Ramos (cell line): ENCODE measurements around the gene ATP5F1C.
"Not testable (repeated sequence)": the region's sequence is repeated elsewhere in the genome, so short reads cannot be mapped to it uniquely, and the experiment has no call there.

Experiments
- in situ Hi-C: fragments of 300-500 bp; cut with MboI; formaldehyde crosslinking; loops from one replicate; pipeline ENCODE4 v1.14.3; 2022; ENCODE audit warnings: low sequenced_read_pairs; ENCODE audit not compliant: unreplicated experiment

The ATP5F1C gene

DNA sequence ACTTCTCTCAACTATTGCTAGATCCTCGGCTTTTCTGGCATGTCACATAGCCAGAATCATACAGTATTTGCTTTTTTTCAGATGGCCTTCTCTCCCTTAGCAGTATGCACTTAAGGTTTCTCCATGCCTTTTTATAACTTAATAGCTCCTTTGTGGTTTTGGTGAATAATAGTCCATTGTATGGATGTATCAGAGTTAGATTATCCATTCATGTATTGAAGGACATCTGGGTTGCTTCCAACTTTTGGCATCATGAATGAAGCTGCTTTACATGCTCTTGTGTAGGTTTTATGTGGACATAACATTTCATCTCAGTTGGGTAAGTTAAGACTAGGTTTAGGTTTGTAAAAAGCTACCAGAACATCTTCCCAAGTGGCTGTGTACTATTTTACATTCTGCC lies 4.6 kb downstream of the ATP5F1C start:
- in situ Hi-C loops, result no loop called here

- in situ Hi-C loops, result no loop called here
Observed at GRCh38 chr10:7794251-7795026, 6.5 kb downstream of the ATP5F1C start.

DNA sequence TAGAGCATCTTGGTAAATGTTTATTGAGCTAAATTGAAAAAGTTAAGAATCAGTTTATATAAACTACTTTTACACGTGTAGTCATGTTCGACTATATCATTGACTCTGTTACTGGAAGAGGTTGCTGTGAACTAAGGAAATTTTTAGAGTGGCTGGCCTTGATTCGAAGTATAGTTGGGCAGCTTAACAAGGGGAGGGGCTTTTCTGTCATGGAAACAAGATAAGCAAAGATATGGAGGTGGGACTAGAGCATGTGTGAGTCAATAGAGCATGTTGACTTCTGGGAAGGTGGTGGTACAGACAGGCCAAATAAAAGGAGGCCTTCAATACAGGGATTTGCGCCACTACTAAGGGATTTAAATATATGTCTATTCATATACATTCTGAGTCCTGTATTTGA lies 7.6 kb downstream of the ATP5F1C start:
- in situ Hi-C loops, result no loop called here

- in situ Hi-C loops, result no loop called here
Observed at GRCh38 chr10:7797582-7797981, 9.6 kb downstream of the ATP5F1C start.

DNA sequence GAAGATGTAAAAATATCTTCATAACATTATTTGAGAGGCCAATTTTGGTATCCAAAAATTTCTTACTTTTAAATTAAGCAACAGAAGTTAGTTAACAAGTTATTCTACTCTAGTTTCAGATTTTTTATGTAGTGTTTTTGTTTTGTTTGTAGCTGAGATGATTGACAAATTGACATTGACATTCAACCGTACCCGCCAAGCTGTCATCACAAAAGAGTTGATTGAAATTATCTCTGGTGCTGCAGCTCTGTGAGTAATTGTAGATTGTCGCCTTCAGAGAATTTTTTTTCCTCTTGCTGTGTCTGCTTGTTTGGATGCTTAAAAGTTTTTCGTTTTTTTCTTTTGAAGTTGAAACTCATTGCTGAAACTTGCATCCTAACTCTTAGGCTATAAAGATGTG lies 14.6 kb downstream of the ATP5F1C start:
- in situ Hi-C loops, result no loop called here

GRCh38 chr10:7804216-7804615 lies 16.2 kb downstream of the ATP5F1C start:
- in situ Hi-C loops, result no loop called here

DNA sequence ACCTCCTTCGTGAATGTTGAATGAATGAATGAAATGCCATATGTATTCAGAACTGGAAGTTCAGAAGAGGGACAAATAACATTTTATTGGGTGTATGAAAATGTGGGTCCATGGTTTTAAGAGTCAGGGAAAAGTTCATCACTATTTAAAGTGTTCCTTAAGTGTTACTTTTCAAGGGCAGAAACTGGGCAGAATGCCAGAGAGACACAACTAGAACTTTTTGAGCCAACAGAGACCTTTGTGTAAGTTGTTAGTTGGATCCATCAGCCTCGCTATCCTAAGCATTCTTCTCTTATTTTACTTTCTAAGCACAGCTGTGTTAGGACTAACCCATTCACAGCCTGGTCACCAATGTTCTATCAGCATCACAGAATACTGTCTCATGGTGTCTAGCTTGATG lies 16.8 kb downstream of the ATP5F1C start:
- in situ Hi-C loops, result no loop called here

GRCh38 chr10:7808686-7809267 lies 20.8 kb downstream of the ATP5F1C start:
- in situ Hi-C loops, result no loop called here

GRCh38 chr10:7810443-7810842 lies 22.5 kb downstream of the ATP5F1C start:
- in situ Hi-C loops, result no loop called here

- in situ Hi-C loops, result no loop called here
Observed at GRCh38 chr10:7811000-7811399, 23.0 kb downstream of the ATP5F1C start.

DNA sequence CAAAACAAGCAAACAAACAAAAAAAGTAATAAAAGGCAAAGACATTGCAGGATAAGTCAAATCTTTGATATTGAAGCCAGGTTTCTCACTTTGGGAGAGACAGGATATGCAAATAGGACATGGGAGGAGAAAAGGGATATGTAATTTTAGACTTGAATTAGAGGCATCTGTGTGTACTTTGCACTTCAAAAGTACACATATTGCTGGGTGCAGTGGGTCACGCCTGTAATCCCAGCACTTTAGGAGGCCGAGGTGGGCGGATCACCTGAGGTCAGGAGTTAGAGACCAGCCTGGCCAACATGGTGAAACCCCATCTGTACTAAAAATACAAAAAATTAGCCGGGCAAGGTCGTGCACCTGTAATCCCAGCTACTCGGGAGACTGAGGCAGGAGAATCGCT lies 23.8 kb downstream of the ATP5F1C start:
- in situ Hi-C loops, result not testable (repeated sequence)

DNA sequence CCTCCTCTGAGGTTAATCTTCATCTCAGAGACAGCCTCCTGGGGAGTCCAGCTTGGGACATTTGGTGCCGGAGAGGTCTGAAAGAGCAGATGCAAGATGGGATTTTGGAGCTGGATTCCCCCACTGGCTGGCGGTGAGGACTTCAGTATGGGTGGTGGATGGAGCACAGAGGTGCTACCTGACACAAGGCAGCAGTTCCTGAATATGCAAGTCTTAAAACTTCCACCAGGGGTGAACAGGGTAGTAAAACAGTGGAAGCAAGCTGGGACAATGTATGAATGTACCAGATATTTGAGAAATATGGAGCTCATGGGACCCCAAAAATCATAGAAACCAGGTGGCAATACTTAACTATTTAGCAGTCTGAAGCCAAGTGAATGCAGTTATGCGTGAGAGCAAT lies 25.5 kb downstream of the ATP5F1C start:
- in situ Hi-C loops, result no loop called here

DNA sequence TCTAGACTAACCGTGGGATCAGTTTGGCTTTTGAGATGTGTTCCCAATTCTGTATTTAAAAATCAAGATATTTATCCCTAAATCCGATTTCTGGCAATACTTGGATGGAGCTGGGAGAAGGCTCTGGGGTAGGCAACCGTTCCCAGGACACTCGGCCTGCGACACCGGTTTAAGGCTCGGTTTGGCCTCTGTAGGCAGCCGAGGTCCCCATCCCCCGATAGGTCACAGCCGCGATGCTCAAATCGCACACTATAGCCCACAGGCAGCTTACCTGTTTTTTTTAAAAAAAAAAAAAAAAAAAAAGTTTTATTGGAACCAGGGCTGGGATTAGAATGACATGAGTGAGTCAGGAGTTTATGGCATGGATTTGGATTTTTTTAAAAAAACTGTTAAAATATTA lies 29.6 kb downstream of the ATP5F1C start:
- in situ Hi-C loops, result no loop called here

GRCh38 chr10:7817984-7818294 lies 30.0 kb downstream of the ATP5F1C start:
- in situ Hi-C loops, result no loop called here

DNA sequence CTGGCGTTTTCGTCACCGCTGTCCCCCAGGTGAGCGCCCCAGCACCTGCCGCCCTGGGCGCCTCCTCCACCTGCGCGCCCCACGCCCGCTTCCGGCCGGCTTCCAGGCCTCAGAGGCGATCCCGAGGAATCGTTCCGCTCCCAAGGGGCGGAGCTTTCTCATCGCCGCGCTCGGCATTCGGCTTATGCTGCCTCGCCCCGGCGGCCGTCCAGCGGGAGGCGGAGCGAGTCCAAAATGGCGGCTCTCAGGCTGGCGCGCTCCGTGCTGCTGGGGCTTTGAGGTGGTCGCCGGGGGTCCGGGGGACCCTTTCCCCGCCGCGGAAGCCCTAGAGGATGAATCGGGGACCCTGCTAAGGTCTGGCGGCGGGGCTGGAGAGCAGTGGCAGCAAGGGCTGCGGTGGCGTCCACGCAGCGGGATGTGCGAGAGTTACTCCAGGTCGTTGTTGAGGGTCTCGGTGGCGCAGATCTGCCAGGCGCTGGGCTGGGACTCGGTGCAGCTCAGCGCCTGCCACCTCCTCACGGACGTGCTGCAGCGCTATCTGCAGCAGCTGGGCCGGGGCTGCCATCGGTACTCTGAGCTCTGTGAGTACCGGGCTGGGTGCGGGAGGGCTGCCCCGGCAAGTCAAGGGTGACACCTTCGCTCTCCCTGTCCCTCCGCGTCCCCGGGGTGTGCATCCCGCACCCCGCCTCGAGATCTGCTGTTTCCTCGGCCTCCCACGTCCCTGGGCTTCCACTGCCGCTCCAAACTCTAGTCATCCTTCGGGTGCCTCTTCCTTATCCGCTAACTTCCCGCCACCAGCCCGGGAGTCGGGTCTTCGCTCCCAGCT lies 30.5 kb downstream of the ATP5F1C start, which contains the start of gene TAF3:
TSS of gene TAF3 (plus strand) at position 211 of the 826 bp plus-strand sequence. CDS start at position 416, 205 bp downstream.
- in situ Hi-C loops, result no loop called here

GRCh38 chr10:7819121-7819460 lies 31.1 kb downstream of the ATP5F1C start:
- in situ Hi-C loops, result no loop called here

- in situ Hi-C loops, result no loop called here
Observed at GRCh38 chr10:7824251-7824650, 36.3 kb downstream of the ATP5F1C start.

- in situ Hi-C loops, result no loop called here
Observed at GRCh38 chr10:7826971-7827370, 39.0 kb downstream of the ATP5F1C start.

- in situ Hi-C loops, result no loop called here
Observed at GRCh38 chr10:7829289-7829834, 41.4 kb downstream of the ATP5F1C start.

- in situ Hi-C loops, result no loop called here
Observed at GRCh38 chr10:7832060-7832459, 44.1 kb downstream of the ATP5F1C start.

GRCh38 chr10:7833210-7833609 lies 45.2 kb downstream of the ATP5F1C start:
- in situ Hi-C loops, result no loop called here
